Activated CD4-positive, CD25-positive, alpha-beta regulatory T cell treated with anti-CD3 and anti-CD28 coated beads, Interleukin-2, amount 50 U/mL, for 16 hours (primary cell): Measurements from ENCODE around the gene UBE2O.

Experiments
- DNase-seq: peaks from one replicate; pipeline ENCODE4 v3.0.0-alpha.2; 2020; ENCODE audit warnings: low read depth, low spot score

The UBE2O gene

GRCh38 chr17:76390003-76390421 lies 62.9 kb downstream of the UBE2O start:
- no peak for DNase-seq

GRCh38 chr17:76388966-76389888 lies 63.7 kb downstream of the UBE2O start:
- no peak for DNase-seq

- no peak for DNase-seq
Observed at GRCh38 chr17:76386966-76387765, 65.8 kb downstream of the UBE2O start.

- peak; percentile 55 for DNase-seq
Observed at GRCh38 chr17:76385892-76386786, 66.8 kb downstream of the UBE2O start.

GRCh38 chr17:76384987-76385891 lies 67.7 kb downstream of the UBE2O start:
- no peak for DNase-seq

- DNase-seq = no peak
Observed at GRCh38 chr17:76384222-76384986, 68.5 kb downstream of the UBE2O start, which contains the start of gene SPHK1. Gene SPHK1 (plus strand): TSS chr17:76384609. CDS start chr17:76385645, 1,036 bp downstream.

GRCh38 chr17:76383546-76384221 lies 69.3 kb downstream of the UBE2O start:
- DNase-seq = no peak

GRCh38 chr17:76382803-76383545 lies 70.0 kb downstream of the UBE2O start:
- DNase-seq = peak; percentile 12

GRCh38 chr17:76382351-76382802 lies 70.6 kb downstream of the UBE2O start:
- no peak for DNase-seq

- DNase-seq = no peak
Observed at GRCh38 chr17:76381633-76382350, 71.2 kb downstream of the UBE2O start.

- no peak for DNase-seq
Observed at GRCh38 chr17:76379646-76380376, 73.1 kb downstream of the UBE2O start.

- DNase-seq = no peak
Observed at GRCh38 chr17:76379275-76379641, 73.7 kb downstream of the UBE2O start.

GRCh38 chr17:76378548-76379274 lies 74.2 kb downstream of the UBE2O start:
- DNase-seq = no peak

- DNase-seq = no peak
Observed at GRCh38 chr17:76376318-76377133, 76.4 kb downstream of the UBE2O start.
